Measurements from ENCODE around the gene AHNAK.
"Not testable (repeated sequence)": the region's sequence is repeated elsewhere in the genome, so short reads cannot be mapped to it uniquely, and the experiment has no call there.

The AHNAK gene

GRCh38 chr11:62459080-62459479 lies 87.5 kb downstream of the AHNAK start:
- DNase-seq (ENCODE audit: low read depth in 2 of 2), result no peak

- no peak for DNase-seq (ENCODE audit: low read depth in 2 of 2)
These were observed 88.2 kb downstream of the AHNAK start for GRCh38 chr11:62458212-62459002.

- DNase-seq (ENCODE audit: low read depth in 2 of 2), result no peak
These were observed 89.1 kb downstream of the AHNAK start for GRCh38 chr11:62457478-62457877.

- DNase-seq (ENCODE audit: low read depth in 2 of 2), result no peak
These were observed 90.0 kb downstream of the AHNAK start for GRCh38 chr11:62456630-62457029.

- DNase-seq (ENCODE audit: low read depth in 2 of 2), result no peak
These were observed 93.7 kb downstream of the AHNAK start for GRCh38 chr11:62452839-62453468.

- DNase-seq (ENCODE audit: low read depth in 2 of 2), result no peak
These were observed 94.3 kb downstream of the AHNAK start for GRCh38 chr11:62452261-62452660.

GRCh38 chr11:62451241-62451621 lies 95.4 kb downstream of the AHNAK start:
- DNase-seq (ENCODE audit: low read depth in 2 of 2), result no peak

- DNase-seq (ENCODE audit: low read depth in 2 of 2), result no peak
These were observed 95.9 kb downstream of the AHNAK start for GRCh38 chr11:62450543-62451240.

- DNase-seq (ENCODE audit: low read depth in 2 of 2), result not testable (repeated sequence)
These were observed 96.7 kb downstream of the AHNAK start for GRCh38 chr11:62449912-62450311.

GRCh38 chr11:62449451-62449851 lies 97.2 kb downstream of the AHNAK start:
- no peak for DNase-seq (ENCODE audit: low read depth in 2 of 2)

GRCh38 chr11:62446091-62446490 lies 100.5 kb downstream of the AHNAK start:
- DNase-seq (ENCODE audit: low read depth in 2 of 2), result no peak

GRCh38 chr11:62445314-62445740 lies 101.3 kb downstream of the AHNAK start:
- DNase-seq (ENCODE audit: low read depth in 2 of 2), result no peak

GRCh38 chr11:62444835-62445234 lies 101.8 kb downstream of the AHNAK start:
- no peak for DNase-seq (ENCODE audit: low read depth in 2 of 2)

- no peak for DNase-seq (ENCODE audit: low read depth in 2 of 2)
These were observed 102.3 kb downstream of the AHNAK start for GRCh38 chr11:62444236-62444833.

GRCh38 chr11:62443390-62444235 lies 103.0 kb downstream of the AHNAK start:
- no peak for DNase-seq (ENCODE audit: low read depth in 2 of 2)

GRCh38 chr11:62439785-62440602 lies 106.6 kb downstream of the AHNAK start:
- no peak for DNase-seq (ENCODE audit: low read depth in 2 of 2)

- DNase-seq (ENCODE audit: low read depth in 2 of 2), result no peak
These were observed 108.0 kb downstream of the AHNAK start for GRCh38 chr11:62438641-62439040.

GRCh38 chr11:62437616-62438015 lies 109.0 kb downstream of the AHNAK start:
- DNase-seq (ENCODE audit: low read depth in 2 of 2), result no peak

GRCh38 chr11:62435846-62436660 lies 110.6 kb downstream of the AHNAK start:
- DNase-seq (ENCODE audit: low read depth in 2 of 2), result no peak

GRCh38 chr11:62433904-62434276 lies 112.7 kb downstream of the AHNAK start:
- DNase-seq (ENCODE audit: low read depth in 2 of 2), result no peak
